ENCODE data around the gene SH3TC1.

SH3TC1 gene

DNA sequence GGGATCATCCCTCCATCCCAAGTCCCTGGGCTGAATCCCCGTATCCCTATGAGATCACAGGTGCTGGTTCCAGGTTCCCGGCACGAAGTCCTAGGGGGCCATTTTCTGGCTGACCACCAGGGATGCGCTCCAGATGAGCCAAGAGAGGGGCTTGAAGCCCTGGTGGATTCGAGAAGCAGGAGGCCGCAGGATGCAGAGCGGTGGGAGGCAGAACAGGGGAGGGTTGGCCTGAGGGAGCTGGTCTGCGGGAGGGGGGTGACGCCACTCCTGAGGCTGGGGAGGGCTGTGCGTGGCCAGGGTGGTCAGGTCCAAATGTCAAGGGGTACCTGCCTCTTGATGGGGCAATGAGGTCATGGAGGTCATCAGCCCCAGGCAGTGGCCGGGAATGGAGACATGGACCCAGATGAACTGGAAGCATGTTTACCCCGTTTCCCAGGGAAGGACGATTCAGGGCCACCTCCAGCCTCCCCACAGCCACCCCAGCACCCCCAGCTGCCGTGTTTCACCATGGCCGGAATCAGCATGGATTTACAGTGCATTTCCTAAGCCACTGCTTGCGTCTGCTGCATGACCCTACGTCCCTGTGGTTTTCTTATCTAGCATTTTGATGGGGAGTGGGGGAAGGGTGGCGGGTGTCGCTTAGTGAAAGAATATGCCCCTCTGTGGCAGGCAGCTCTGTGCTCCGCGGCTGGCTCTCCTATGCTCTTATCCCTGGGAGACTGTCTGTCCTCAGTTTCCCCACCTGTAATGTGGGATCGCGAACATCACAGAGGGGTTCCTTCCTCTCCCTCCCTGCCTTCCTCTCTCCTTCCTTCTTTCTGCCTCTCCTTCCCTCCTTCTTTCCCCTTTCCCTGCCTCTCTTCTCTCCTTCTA lies 53.4 kb downstream of the SH3TC1 start:
- Mint-ChIP-seq H3K36me3 (no peaks in the 10 kb centered on the region), H3K9me3 (no peaks in the 10 kb centered on the region), H3K27me3 (peaks cover 15% of the 10 kb centered on the region), H3K4me1 (no peaks in the 10 kb centered on the region), H3K4me3 (no peak overlapping the region), H3K27ac (no peak overlapping the region)
- ATAC-seq = no peak

DNA sequence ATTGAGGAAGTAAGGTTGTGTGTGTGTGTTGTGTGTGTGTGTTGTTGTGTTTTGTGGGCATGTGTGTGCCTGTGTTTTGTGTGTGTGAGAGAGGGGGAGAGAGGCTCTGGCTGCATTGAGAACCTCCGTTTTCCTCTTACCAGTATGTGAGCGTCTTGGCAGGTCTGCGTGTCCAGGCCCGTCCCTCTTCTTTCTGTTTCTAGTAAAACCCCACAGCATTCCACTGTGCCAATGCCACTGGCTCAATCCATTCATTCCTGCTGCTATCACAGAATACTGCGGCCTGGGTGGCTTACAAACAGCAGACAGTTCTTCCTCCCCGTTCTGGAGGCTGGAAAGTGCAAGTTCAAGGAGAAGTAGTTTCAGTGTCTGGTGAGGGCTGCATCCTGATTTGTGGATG lies 55.0 kb downstream of the SH3TC1 start:
- no peak for ATAC-seq
- H3K27ac Mint-ChIP-seq = no peak overlapping the region
- no peaks in the 10 kb centered on the region for H3K4me1 Mint-ChIP-seq
- H3K27me3 Mint-ChIP-seq = peaks cover 9% of the 10 kb centered on the region
- H3K36me3 Mint-ChIP-seq = no peaks in the 10 kb centered on the region
- no peak overlapping the region for H3K4me3 Mint-ChIP-seq
- no peaks in the 10 kb centered on the region for H3K9me3 Mint-ChIP-seq

DNA sequence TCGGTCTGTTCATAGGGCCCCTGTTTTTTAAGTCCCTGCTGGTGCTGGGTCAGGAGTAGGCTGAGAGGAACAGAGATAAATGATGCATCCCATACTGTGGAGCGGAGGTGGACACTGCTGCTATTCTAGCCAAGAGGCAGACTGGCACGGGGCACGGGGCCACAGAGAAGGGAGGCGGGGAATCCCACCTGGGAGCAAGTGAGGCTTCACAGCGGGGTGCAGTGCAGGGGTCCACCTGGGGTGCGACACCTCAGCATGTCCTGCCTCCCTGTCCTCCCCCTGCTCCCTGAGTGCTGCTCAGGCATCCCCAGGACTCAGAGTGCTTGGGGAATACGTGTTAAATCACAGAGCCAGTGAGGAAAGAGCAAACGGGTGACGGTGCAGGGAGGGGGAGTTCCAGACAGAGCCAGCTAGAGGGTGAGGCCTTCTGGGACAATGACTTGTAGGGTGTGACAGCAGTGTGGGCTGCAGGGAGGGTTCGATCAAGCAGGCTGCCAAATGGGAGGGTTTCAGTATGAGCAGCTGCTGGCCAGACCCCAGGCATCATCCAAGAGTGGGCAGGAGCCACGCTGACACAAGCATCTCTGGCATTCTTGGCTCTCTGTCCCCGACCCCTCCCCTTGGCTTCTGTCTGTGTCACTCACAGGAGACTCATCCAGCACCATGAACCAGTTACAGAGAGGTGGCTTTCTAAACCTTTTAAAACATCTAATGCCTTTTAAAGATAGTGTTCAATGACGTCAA lies 56.8 kb downstream of the SH3TC1 start:
- Mint-ChIP-seq H3K27ac (no peak overlapping the region), H3K36me3 (no peaks in the 10 kb centered on the region), H3K4me3 (no peak overlapping the region), H3K27me3 (peaks cover 9% of the 10 kb centered on the region), H3K9me3 (no peaks in the 10 kb centered on the region), H3K4me1 (no peaks in the 10 kb centered on the region)
- ATAC-seq = peak; percentile 22

DNA sequence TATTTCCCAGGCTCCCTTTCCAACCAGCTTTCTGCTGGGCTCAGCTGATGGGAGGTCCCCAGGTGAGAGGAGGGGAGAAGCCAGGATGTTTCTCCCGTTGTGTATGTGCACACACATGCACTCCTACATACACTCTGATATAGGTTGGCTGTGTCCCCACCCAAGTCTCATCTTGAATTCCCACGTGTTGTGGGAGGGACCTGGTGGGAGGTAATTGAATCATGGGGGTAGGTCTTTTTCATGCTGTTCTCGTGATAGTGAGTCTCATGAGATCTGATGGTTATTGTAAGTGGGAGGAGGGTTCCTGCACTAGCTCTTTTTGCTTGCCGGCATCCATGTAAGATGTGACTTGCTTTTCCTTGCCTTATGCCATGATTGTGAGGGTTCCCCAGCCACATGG lies 58.8 kb downstream of the SH3TC1 start:
- Mint-ChIP-seq H3K27ac (no peak overlapping the region), H3K4me3 (no peak overlapping the region), H3K36me3 (no peaks in the 10 kb centered on the region), H3K27me3 (peaks cover 19% of the 10 kb centered on the region), H3K9me3 (no peaks in the 10 kb centered on the region), H3K4me1 (no peaks in the 10 kb centered on the region)
- ATAC-seq = no peak

DNA sequence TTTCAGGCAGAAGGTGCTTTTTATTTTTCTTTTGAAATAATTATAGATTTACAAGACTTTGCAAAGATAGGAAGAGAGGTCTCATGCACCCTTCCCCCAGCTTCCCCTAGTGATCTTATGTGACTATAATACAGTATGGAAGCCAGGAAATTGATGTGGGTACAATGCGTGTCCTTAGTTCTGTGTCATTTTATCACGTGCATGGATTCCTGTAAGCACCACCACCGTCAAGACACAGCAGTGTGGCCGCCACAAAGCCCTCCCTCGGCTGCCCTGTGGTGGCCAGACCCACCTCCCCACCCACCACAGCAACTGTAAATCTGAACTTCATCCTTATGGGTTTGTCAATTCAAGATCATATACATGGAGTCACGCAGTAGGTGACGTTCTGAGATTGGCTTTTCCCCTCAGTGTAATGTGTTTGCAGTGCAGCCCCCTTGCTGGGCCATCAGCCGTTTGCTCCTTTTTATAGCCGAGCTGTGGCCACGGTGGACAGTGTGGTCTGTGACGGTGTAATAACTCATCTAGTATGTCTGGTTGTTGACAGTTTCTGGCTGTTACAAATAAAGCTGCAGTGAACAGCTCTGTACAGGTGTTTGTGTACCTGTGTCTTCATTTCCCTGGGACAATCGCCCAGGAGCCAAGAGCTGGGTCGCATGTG lies 59.6 kb downstream of the SH3TC1 start:
- no peaks in the 10 kb centered on the region for H3K36me3 Mint-ChIP-seq
- no peaks in the 10 kb centered on the region for H3K4me1 Mint-ChIP-seq
- H3K27me3 Mint-ChIP-seq = peaks cover 28% of the 10 kb centered on the region
- H3K27ac Mint-ChIP-seq = no peak overlapping the region
- H3K9me3 Mint-ChIP-seq = no peaks in the 10 kb centered on the region
- no peak for ATAC-seq
- H3K4me3 Mint-ChIP-seq = no peak overlapping the region

DNA sequence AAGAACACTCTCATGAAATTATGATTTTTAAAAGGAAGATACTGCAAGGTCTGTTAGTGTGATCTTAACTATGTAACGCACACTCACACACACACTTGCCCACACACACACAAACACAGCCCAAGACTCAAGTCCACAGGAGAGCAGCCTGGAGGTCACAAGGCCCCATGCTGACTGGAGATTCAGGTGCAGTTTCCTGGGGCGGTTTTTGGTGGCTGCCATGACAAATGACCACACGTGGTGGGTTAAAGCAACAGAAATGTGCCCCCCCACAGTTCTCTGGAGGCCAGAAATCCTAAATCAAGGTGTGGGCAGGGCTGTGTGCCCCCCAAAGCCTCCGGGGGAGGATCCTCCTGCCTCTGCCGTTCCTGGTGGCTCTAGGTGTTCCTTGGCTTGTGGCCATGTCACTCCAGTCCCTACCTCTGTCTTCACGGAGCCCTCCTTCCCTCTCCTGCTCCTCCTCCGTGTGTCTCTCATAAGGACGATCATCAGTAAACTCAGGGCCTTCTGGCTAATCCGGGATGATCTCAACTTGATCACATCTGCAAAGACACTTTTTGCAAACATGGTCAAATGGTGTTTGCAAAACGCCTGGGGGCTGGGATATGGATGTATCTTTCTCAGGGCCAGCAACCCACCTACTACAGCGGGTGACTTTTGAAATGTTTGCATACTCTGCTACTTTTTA lies 60.8 kb downstream of the SH3TC1 start:
- no peak for ATAC-seq
- Mint-ChIP-seq H3K27ac (no peak overlapping the region), H3K9me3 (no peaks in the 10 kb centered on the region), H3K4me3 (no peak overlapping the region), H3K27me3 (peaks cover 40% of the 10 kb centered on the region), H3K4me1 (no peaks in the 10 kb centered on the region), H3K36me3 (no peaks in the 10 kb centered on the region)

DNA sequence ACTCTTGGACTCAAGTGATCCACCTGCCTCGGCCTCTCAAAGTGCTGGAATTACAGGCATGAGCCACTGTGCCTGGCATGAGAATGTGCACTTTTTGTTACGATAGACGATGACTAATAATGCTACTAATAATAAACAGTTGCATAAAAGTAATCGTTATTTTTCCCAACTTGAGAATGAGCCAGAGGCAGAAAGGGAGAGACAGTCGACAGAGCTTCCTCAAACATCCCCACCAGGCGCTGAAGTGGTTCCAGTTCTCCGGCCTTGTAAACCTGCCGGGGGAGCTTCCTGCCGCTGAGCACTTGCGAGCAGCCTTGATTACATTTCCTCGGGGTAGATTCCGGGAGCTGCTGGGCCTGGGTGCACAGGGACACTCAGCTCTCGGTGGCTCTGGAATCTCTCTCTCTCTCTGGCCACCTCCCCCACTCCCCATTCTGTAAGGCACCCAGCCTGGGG lies 61.6 kb downstream of the SH3TC1 start:
- H3K36me3 Mint-ChIP-seq = no peaks in the 10 kb centered on the region
- H3K9me3 Mint-ChIP-seq = no peaks in the 10 kb centered on the region
- H3K4me1 Mint-ChIP-seq = no peaks in the 10 kb centered on the region
- H3K27ac Mint-ChIP-seq = no peak overlapping the region
- H3K27me3 Mint-ChIP-seq = peaks cover 43% of the 10 kb centered on the region
- no peak for ATAC-seq
- H3K4me3 Mint-ChIP-seq = no peak overlapping the region

DNA sequence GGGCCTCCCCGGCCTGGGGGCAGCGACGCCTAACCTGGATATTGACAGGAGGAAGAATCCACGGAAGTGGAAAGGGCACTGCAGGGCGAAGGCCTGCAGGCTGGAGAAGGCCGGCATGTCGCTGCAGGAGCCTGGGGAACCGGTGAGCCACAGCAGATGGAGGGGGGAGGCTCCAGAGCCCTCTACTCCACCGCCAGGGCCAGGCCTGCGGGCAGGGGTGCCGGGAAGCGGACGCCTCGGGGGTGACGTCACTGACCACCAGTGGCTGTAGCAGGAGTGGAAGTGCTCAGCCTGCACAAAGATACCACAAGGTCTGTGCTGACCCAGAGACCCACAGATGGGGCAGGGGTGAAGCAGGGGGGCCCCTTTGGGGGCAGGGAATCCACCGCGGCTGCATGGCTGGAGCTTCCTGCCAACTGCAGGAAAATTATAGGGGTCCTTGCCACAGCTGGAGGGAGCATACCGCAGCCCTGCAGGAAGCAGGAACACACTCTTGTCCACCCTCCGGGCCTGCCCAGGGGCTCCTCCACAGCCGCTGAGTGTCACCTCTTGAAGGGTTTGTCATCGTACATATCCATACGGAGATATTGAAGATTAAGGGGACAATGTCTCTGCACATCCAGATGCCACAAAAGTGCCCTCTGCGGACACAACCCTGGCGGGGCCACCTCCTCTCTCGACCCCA lies 62.9 kb downstream of the SH3TC1 start:
- no peak overlapping the region for H3K4me3 Mint-ChIP-seq
- no peak overlapping the region for H3K27ac Mint-ChIP-seq
- no peaks in the 10 kb centered on the region for H3K9me3 Mint-ChIP-seq
- no peak for ATAC-seq
- H3K36me3 Mint-ChIP-seq = no peaks in the 10 kb centered on the region
- no peaks in the 10 kb centered on the region for H3K4me1 Mint-ChIP-seq
- peaks cover 50% of the 10 kb centered on the region for H3K27me3 Mint-ChIP-seq

DNA sequence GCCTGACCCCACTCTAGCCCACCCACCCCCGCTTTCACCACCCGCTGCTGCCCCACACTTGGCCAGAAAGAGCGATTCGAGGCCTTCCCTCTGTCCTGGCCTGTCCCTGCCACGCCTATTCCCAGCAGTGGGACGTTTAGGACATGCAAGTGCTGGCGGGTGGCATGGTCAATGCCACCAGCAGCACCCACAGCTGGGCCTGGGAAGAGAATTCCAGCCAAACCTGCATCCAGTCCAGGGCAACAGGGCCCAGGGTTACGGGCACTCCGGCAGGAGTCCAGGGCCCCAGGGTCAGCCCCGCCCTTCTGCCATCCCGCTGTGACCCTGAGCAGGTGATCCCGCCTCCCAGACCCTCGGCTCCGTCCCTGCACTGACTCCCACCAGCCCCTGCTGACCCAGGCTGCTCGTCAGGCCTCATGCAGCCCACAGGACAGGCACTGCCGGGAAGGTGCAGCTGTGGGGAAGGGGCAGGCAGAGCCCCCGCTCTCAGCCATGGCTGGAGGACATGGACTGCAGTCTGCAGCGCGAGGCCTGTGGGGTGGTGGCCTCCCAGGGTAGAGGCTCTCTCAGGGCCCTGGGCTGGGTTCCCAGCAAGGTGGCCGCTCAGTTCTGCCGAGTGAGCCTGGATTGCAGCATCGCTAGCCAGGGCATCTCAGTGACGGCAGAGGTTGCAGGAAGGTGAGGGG lies 63.7 kb downstream of the SH3TC1 start:
- H3K9me3 Mint-ChIP-seq = no peaks in the 10 kb centered on the region
- H3K27ac Mint-ChIP-seq = no peak overlapping the region
- H3K4me1 Mint-ChIP-seq = no peaks in the 10 kb centered on the region
- H3K27me3 Mint-ChIP-seq = peaks cover 51% of the 10 kb centered on the region
- no peak for ATAC-seq
- H3K36me3 Mint-ChIP-seq = no peaks in the 10 kb centered on the region
- H3K4me3 Mint-ChIP-seq = no peak overlapping the region

DNA sequence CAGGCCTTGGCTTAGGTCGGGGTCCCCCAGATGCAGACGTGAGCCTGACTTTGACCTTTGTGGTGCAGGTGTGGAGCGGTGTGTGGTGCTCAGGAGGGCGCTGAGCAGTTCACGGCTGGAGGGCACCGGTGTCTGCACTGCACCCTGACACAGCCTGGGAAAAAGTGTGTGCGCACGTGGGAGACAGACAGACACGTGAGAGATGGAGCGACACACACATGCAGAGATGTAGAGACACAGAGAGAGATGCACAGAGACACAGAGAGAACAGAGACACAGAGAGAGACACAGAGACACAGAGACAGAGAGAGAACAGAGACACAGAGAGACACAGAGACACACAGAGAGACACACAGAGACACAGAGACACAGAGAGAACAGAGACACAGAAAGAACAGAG lies 64.3 kb downstream of the SH3TC1 start:
- ATAC-seq = no peak
- Mint-ChIP-seq H3K36me3 (no peaks in the 10 kb centered on the region), H3K27ac (no peak overlapping the region), H3K4me3 (no peak overlapping the region), H3K4me1 (no peaks in the 10 kb centered on the region), H3K27me3 (peaks cover 49% of the 10 kb centered on the region), H3K9me3 (no peaks in the 10 kb centered on the region)

DNA sequence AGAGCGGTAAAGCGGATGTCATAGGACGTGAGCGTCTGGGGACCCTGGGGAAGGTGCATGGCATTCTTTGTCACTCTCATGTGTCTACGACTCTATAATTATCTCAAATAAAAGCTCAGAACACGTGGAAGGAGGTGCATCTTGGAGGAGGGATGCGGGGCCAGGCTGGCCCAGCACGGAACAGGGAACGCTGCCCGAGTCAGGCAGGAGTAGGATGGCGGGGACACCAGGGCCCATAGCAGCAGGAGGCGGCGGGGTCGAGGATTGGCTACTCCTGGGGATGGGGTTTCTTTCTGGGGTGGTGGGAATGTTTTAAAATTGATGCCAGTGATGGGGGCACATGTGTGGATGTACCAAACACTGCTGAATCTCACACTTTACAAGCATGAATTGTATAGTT lies 65.0 kb downstream of the SH3TC1 start:
- no peak for ATAC-seq
- H3K4me3 Mint-ChIP-seq = no peak overlapping the region
- peaks cover 53% of the 10 kb centered on the region for H3K27me3 Mint-ChIP-seq
- H3K4me1 Mint-ChIP-seq = no peaks in the 10 kb centered on the region
- no peaks in the 10 kb centered on the region for H3K36me3 Mint-ChIP-seq
- no peaks in the 10 kb centered on the region for H3K9me3 Mint-ChIP-seq
- H3K27ac Mint-ChIP-seq = no peak overlapping the region

DNA sequence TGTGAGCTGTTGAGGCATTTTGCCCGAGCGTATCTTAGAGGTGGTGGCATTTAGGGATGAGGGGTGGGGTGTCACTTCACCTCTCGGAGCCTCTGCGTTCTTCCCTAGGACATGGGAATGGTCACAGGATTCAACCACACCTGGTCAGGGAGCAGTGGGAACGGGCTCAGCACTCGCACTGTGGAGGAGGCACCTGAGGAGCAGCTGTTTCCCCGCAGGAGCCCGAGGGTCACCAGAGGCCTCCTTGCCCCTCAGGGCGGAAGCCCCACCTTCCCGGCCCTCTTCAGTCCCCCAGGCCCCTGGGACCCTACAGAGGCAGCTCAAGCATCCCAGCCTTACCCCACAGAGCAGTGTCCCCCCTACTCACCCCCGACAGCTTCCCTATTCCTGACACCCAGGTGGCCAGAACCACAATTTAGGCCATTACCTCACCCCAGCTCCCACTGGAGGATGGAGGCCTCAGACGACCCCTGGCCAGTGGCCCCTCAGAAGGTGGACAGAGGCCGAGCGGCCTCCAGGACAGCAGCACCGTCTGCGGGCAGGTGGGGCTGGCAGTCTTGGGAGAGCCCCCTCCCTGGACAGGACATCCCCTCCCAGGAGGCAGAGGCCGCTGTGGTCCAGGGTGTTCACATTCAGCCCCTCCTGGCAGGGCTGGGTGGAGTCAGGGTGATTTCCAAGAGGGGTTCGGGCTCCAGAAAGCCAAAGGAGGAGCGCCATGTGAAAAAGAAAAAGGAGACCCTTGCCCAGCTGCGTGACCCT lies 66.3 kb downstream of the SH3TC1 start:
- no peak overlapping the region for H3K4me3 Mint-ChIP-seq
- H3K36me3 Mint-ChIP-seq = no peaks in the 10 kb centered on the region
- H3K27me3 Mint-ChIP-seq = peaks cover 58% of the 10 kb centered on the region
- H3K4me1 Mint-ChIP-seq = no peaks in the 10 kb centered on the region
- ATAC-seq = no peak
- H3K9me3 Mint-ChIP-seq = no peaks in the 10 kb centered on the region
- H3K27ac Mint-ChIP-seq = no peak overlapping the region

DNA sequence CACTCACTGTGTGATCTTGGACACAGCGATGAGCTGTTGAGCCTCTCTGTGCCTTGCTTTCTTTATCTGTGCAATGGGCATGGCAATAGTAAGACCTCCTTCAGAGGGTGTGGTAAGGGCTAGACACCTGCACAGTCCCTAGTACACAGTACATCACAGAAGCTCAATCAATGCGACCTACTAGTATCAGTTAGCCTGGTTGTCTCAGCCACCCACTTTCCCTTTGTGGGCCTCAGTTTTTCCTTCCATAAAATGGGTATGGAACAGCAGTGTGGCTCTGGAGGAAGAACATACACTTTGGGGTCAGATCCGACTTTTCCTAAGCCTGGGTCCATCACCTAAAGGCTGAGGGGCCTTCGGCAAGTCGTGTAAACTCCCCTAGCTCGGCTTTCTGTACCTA lies 67.0 kb downstream of the SH3TC1 start:
- Mint-ChIP-seq H3K9me3 (no peaks in the 10 kb centered on the region), H3K27me3 (peaks cover 63% of the 10 kb centered on the region), H3K4me1 (no peaks in the 10 kb centered on the region), H3K27ac (no peak overlapping the region), H3K4me3 (no peak overlapping the region), H3K36me3 (no peaks in the 10 kb centered on the region)
- ATAC-seq = no peak

DNA sequence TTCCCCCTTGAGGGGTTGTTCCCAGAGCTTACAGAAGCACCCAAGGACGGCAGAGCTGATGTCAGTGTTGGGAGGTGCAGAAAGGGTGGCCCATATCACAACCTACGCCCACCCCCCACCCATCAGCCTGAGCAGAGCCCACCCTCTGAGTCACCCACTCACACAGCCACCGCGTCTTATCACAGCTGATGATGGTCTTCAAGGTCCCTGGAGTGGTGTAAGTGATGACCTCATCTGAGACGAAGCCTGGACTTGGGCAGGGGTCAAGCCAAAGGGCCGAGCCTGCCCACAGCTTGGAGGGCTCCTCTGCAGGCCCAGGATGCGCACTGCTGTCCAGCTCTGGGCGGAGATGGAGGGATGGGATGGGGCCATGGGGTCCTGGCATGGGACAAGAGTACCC lies 67.4 kb downstream of the SH3TC1 start:
- no peaks in the 10 kb centered on the region for H3K9me3 Mint-ChIP-seq
- ATAC-seq = no peak

More for the DNA sequence above, 67.4 kb downstream of the SH3TC1 start:
- Mint-ChIP-seq H3K4me1 (no peaks in the 10 kb centered on the region), H3K27ac (no peak overlapping the region), H3K27me3 (peaks cover 63% of the 10 kb centered on the region), H3K36me3 (no peaks in the 10 kb centered on the region), H3K4me3 (no peak overlapping the region)
